ENCODE measurements around the gene FAM111A.

The FAM111A gene

DNA sequence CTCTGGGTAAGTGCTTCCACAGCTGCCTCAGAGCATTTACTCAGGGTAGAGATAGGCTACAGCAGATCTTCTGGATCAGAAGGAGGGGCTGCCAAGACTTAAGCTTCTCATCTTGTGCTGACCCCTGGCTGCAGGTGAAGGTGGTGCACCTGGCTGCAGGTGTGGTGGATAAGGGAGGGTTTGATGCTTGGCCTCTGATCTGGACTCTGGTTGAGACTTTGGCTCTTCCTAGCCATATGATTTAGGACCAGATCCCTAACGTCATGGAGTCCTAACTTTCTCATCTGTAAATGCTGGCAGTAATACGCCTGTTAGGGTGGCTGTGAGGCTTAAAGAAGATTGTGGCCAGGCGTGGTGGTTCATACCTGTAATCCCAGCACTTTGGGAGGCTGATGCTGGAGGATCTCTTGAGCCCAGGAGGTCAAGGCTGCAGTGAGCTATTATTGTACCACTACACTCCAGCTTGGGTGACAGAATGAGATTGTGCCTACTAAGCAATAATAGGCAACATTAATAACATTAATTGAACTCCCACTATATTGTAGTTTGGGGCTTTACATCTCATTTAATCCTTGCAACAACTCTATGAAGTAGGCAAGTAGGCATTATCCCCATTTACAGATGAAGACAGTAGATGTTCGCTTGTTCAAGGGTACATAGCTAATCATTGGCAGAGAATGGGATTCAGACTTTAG is 39.9 kb downstream of the FAM111A start:
- no peak overlapping the region for H3K27ac Mint-ChIP-seq
- H3K4me3 Mint-ChIP-seq: no peak overlapping the region
- H3K27me3 Mint-ChIP-seq: no peaks in the 10 kb centered on the region
- ATAC-seq: peak; percentile 44
- no peaks in the 10 kb centered on the region for H3K4me1 Mint-ChIP-seq
- peaks cover 8 to 9% of the 10 kb centered on the region in 2 donors for H3K9me3 Mint-ChIP-seq
- no peak for DNase-seq

DNA sequence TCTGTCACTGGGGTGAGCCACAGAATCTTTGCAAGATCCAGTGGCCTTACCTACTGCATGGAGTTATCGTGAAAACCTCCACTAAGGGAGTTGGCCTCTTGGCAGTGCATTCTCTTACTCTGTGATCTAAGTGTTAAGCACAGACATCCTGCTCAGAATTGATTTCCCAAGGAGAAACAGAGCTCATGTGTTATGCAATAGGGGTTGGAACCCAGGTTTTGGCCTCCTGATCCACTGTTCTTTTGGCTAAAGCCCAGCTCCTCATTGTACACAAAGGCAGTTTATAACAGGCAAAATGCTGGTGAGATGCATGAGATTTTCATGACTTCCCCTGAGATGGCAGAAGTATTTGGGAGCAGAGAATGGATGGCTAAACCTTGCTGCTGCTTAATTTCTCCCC is 41.1 kb downstream of the FAM111A start:
- no peak overlapping the region for H3K27ac Mint-ChIP-seq
- peaks cover 8 to 9% of the 10 kb centered on the region in 2 donors for H3K9me3 Mint-ChIP-seq
- H3K4me1 Mint-ChIP-seq: no peaks in the 10 kb centered on the region
- H3K4me3 Mint-ChIP-seq: no peak overlapping the region
- no peaks in the 10 kb centered on the region for H3K27me3 Mint-ChIP-seq
- ATAC-seq: no peak
- no peak for DNase-seq

DNA sequence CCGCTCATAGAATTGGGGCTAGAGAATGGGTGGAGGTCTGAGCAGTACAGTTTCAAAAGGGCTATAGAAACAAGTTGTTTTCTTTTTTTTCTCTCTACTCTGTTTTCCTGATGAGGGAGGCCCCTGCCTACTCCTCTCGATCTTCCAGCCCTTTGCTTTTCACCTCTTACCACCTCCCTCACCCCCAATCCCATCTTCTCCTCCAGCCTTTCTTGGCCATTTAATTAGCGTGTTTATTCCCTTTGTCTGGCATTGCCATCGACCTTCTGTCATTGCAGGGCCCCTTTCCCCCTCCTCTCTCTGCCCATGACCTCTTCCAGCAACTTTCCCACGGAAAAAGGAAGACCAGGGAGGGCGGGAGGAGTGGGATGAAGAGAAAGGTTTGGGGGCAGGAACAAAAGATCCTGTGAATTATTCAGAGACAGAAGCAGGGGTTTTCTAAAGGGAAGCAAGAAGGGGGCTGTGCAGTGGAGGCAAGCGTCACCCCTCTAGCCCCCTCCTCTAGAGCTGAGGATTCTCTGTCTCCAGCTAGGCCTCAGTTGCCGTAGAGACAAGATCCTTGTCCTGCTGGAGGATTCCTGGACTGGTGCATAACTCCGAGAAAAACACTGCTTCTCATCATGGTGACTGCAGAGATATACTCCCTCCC is 42.2 kb downstream of the FAM111A start:
- peaks cover under 1 to 2% of the 10 kb centered on the region in 2 donors for H3K9me3 Mint-ChIP-seq
- no peaks in the 10 kb centered on the region for H3K4me1 Mint-ChIP-seq
- peak overlapping the region in 1 of 2 donors; percentile 60 for H3K27ac Mint-ChIP-seq
- DNase-seq (no peak), ATAC-seq (no peak)
- H3K4me3 Mint-ChIP-seq: no peak overlapping the region
- no peaks in the 10 kb centered on the region for H3K27me3 Mint-ChIP-seq

DNA sequence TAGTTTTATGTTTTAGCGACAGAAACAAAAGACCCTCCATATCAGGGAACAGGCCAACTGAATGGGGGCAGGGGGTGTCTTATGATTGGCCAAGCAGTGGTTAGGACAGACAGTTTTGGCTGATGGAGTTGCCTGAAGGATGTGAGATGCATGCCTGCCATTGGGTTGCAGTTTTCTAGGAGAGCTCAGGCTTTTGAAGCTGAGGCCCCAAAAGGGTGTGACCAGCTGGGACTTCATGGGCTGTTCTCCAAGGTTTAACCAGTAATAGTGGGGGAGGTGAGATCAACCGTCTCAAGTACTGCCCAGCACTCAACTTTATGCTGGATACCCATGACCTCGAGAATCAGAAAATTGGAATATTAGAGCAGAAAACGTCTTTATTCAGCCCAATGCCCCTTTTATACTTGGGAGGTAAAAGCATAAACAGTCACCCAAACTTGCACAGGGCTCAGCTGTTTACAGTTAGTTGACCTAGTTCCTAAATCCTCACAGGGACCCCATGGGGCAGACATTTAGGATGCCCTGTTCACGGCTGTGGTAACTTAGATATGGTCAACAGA is 42.8 kb downstream of the FAM111A start:
- Mint-ChIP-seq H3K4me3 (no peak overlapping the region), H3K4me1 (no peaks in the 10 kb centered on the region), H3K27ac (no peak overlapping the region), H3K27me3 (no peaks in the 10 kb centered on the region), H3K9me3 (no peaks in the 10 kb centered on the region)
- no peak for DNase-seq
- no peak for ATAC-seq

DNA sequence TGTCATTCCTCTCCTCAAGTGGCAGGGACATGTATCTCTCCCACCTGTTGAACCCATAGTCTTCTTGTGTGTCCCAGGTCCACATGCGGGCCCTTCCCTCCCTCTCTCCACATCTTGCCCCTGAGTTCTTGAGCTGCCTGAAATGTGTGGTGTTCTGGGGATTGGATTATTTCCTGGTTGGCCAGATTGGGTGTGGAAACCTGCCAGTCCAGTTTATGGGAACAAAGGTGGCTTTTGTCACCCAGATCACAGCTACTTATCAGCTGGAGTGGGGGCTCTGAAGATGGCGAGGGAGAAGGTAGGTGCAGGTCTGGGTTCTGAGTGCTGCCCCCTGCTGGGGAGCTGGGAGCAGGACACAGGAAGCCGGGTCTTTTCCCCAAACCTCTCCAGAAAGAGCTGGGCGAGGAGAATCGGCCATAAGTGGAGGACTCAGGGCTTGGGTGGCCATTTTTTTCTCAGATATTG is 43.5 kb downstream of the FAM111A start:
- Mint-ChIP-seq H3K27ac (no peak overlapping the region), H3K4me3 (no peak overlapping the region), H3K4me1 (peaks cover 6% of the 10 kb centered on the region), H3K9me3 (no peaks in the 10 kb centered on the region), H3K27me3 (no peaks in the 10 kb centered on the region)
- ATAC-seq: peak; percentile 72
- peak; percentile 46 to 52 for DNase-seq

DNA sequence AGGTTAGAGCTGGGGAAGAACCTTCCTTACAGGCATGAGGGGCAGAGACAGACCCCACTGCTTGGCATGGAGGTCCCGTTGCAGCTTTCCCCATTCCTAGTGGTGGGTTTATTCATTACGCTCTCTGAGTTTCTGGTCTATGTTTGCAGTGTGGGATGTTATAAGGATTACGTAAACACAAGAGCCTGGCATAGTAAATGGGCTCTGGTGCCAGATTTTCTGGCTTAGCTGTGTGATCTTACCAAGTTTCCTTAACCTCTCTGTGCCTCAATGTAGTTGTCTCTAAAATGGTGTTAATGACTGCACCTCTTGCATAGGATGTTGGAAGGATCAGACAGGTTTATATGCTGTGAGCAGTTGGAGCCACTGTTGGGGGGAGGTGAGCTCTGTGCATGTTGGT is 44.4 kb downstream of the FAM111A start:
- ATAC-seq (no peak), DNase-seq (no peak)
- peaks cover 7% of the 10 kb centered on the region for H3K4me1 Mint-ChIP-seq
- H3K27me3 Mint-ChIP-seq: no peaks in the 10 kb centered on the region
- H3K9me3 Mint-ChIP-seq: no peaks in the 10 kb centered on the region
- no peak overlapping the region for H3K4me3 Mint-ChIP-seq
- no peak overlapping the region for H3K27ac Mint-ChIP-seq

DNA sequence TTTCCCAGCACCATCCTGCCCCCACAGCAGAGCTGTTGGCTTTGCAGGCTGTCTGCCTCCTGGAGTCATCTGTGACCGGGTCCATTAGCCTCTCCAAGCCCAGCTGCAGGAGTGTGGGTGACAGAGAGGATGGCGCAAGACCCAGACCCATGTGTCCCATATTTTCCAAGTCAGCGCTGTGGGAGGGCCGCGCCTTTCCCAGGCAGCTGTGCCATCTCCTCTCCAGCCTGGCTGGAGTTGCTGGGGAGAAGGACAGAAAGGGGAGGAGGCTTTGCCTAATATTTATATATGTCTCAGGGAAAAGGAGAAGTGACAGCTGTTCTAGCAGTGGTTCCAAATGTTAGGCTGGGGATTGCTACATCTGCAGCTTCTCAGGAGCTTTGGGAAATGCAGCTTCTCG is 44.9 kb downstream of the FAM111A start:
- H3K9me3 Mint-ChIP-seq: no peaks in the 10 kb centered on the region
- ATAC-seq: no peak
- H3K4me3 Mint-ChIP-seq: no peak overlapping the region
- H3K27ac Mint-ChIP-seq: no peak overlapping the region
- no peak for DNase-seq
- H3K27me3 Mint-ChIP-seq: no peaks in the 10 kb centered on the region
- peaks cover 7% of the 10 kb centered on the region for H3K4me1 Mint-ChIP-seq

DNA sequence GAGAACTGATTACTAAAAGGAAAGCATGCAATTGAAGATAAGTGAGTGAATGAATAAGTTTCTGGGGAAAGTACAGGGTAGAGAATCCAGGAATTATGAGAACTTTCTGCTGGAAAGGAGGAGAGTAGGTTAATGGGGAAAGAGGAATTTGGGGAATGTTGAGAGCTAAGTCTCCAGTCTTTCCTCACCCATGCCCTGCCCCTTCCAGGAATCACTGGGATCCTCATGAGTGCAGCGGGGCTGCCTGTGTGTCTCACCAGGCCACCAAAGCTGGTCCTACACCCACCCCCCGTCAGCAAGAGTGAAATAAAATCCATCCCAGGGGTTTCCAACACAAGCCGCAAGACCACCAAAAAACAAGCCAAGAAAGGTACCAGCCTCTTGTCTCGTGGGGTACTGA is 46.3 kb downstream of the FAM111A start:
- Mint-ChIP-seq H3K27ac (no peak overlapping the region), H3K4me1 (peaks cover 7% of the 10 kb centered on the region), H3K4me3 (no peak overlapping the region), H3K9me3 (no peaks in the 10 kb centered on the region), H3K27me3 (no peaks in the 10 kb centered on the region)
- DNase-seq (no peak), ATAC-seq (no peak)

DNA sequence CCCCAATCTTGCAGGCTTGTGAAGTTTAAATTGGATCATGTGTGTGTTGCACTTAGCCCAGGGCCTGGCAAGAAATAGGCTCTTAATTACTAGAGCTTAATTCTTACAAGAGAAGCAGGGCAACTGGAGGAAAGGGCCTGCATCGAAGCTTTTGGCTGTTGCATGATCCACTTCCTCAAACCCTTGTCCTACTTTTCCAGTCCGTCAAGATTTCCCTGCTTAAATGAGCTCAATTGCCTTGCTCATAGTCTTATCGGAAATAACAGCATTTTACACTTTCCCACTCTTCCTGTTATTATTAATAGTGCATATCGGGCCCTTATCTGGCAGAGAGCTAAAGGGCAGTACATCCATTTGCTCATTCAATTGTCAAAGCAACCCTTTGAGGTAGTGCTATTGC is 47.3 kb downstream of the FAM111A start:
- H3K27ac Mint-ChIP-seq: no peak overlapping the region
- ATAC-seq (no peak), DNase-seq (no peak)
- H3K27me3 Mint-ChIP-seq: no peaks in the 10 kb centered on the region
- no peak overlapping the region for H3K4me3 Mint-ChIP-seq
- H3K4me1 Mint-ChIP-seq: peaks cover 7% of the 10 kb centered on the region
- no peaks in the 10 kb centered on the region for H3K9me3 Mint-ChIP-seq

DNA sequence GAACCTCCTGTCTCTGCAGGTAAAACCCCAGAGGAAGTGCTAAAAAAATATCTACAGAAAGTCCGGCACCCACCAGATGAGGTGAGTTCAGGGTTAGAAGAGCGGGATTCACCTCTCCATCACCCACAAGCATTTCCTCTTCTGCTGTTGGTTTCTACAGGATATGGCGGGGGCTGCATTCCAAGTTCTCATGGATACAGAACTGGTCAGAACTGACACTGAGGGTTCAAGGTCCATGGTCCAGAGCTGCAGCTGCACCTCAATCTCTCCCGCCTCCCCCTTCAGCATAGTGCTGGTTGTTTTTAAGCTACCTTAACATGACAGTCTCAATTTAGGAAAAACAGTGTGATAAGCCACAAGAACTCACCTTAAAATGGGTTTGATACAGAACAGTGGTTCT is 48.4 kb downstream of the FAM111A start:
- H3K4me3 Mint-ChIP-seq: no peak overlapping the region
- H3K27me3 Mint-ChIP-seq: no peaks in the 10 kb centered on the region
- peaks cover 7% of the 10 kb centered on the region for H3K4me1 Mint-ChIP-seq
- H3K9me3 Mint-ChIP-seq: no peaks in the 10 kb centered on the region
- no peak for ATAC-seq
- H3K27ac Mint-ChIP-seq: no peak overlapping the region
- no peak for DNase-seq

DNA sequence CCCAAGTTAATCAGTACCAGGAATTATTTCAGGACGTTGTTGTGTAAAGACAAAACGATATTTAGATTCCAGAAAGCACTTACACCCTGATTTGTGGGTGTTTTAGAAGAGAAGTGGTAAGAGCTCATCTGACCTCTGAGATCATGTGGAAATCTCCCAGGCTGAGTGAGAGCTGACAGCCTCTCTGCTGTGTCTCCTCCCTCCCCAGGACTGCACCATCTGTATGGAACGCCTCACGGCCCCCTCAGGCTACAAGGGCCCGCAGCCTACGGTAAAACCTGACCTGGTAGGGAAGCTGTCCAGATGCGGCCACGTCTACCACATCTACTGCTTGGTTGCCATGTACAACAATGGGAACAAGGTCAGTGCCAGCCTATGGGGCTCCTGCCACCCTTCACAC is 49.2 kb downstream of the FAM111A start:
- Mint-ChIP-seq H3K9me3 (peaks cover 0 to 2% of the 10 kb centered on the region in 2 donors), H3K27ac (no peak overlapping the region), H3K4me1 (peaks cover 7% of the 10 kb centered on the region), H3K27me3 (peaks cover 2% of the 10 kb centered on the region), H3K4me3 (no peak overlapping the region)
- no peak for DNase-seq
- no peak for ATAC-seq

DNA sequence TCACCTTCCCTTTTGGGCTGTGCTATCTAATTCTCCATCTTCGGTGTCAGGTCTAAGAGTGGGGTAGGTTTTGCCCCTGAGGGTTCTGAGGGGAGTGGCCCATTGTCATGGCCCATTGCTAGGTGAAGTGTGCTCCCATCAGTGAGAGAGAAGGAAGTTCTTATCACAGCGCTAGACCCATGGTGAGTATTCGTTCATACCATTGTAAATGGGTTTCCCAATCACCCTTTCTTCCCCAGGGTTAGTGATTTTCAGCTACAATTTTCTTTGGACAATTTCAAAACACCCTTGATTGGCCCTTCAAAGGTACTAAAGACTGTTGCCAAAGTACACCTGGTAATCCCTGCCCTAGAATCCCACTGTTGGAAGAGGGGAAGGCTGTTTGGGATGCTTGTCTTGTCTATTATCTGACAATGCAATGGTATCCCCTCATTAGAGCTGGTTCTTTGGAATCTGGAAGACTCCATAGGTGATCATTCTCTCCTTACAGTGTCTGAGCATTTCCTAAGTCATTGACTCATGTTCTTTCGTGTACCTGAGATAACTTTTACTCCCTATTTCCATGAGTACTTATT is 49.9 kb downstream of the FAM111A start:
- no peak for ATAC-seq

DNA sequence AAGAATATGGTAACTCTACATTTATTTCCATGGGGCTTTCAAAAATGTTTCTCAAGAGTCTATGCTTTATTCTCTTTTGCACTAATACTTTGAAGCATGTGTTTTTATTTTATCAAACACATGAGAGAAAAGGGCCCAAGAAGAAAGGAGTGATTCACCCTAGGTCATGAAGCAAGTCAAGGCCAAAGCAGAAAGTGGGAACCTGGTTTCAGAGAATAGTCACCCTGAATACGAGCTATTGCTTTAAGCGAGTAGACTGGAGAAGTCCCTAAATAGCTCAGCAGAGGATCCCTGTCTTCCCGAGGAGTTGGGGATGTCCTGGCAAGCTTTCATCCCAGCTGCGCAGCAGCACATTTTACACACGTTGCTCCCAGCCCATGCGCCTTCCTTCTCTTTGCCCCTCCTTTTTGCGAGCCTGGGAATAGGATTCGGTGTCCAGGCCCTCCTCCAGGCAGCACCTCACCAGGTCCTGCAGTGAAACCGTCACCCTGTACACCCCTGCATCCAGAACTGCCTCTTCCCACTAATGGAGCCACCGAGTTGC is 51.0 kb downstream of the FAM111A start:
- Mint-ChIP-seq H3K9me3 (peaks cover 7 to 13% of the 10 kb centered on the region in 2 donors), H3K4me1 (peaks cover 11% of the 10 kb centered on the region), H3K27me3 (peaks cover 16% of the 10 kb centered on the region), H3K4me3 (no peak overlapping the region), H3K27ac (no peak overlapping the region)
- no peak for ATAC-seq
- no peak for DNase-seq

More for the DNA sequence above, 49.9 kb downstream of the FAM111A start:
- peaks cover 7% of the 10 kb centered on the region for H3K4me1 Mint-ChIP-seq
- H3K9me3 Mint-ChIP-seq: peaks cover 6 to 8% of the 10 kb centered on the region in 2 donors
- H3K27ac Mint-ChIP-seq: no peak overlapping the region
- H3K4me3 Mint-ChIP-seq: no peak overlapping the region
- H3K27me3 Mint-ChIP-seq: peaks cover 8% of the 10 kb centered on the region
- DNase-seq: no peak

DNA sequence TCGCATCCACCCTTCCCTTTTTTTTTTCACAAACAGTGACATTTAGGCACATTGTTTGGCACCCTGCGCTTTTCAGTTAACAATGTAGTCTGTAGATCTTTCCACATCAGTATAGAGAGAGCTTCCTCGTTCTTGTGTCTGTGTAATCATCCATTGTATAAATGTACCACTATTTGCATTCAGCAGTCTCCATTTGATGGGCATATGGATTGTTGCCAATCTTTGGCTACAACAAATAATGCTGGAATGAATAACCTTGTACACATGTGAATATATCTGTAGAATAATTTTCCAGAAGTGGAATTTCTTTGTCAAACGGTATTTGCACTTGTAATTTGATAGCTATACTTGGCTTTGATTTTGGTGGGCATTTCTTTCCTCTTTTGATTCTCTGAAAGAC is 52.9 kb downstream of the FAM111A start:
- Mint-ChIP-seq H3K4me1 (peaks cover 24% of the 10 kb centered on the region), H3K9me3 (peaks cover 7 to 13% of the 10 kb centered on the region in 2 donors), H3K27me3 (peaks cover 16% of the 10 kb centered on the region), H3K4me3 (no peak overlapping the region), H3K27ac (no peak overlapping the region)
- ATAC-seq (no peak), DNase-seq (no peak)

DNA sequence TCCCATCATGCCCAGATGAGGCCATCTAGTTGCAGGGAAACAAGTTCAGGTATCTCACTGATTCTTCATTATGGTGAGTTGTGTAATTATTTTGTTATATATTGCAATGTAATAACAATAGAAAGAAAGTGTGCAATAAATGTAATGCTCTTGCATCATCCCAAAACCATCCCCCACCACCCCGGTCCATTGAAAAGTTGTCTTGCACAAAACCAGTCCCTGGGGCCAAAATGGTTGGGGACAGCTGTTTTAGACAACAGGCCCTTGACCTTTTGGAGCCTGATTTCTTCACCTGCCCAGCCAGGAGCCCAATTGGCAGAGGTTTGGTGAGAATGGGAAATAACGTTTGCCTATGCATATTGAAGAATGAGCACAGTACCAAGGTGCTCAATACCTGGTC is 54.1 kb downstream of the FAM111A start:
- Mint-ChIP-seq H3K4me1 (peaks cover 27% of the 10 kb centered on the region), H3K27ac (no peak overlapping the region), H3K4me3 (no peak overlapping the region), H3K9me3 (peaks cover 7 to 13% of the 10 kb centered on the region in 2 donors), H3K27me3 (peaks cover 16% of the 10 kb centered on the region)
- ATAC-seq (no peak), DNase-seq (no peak)

DNA sequence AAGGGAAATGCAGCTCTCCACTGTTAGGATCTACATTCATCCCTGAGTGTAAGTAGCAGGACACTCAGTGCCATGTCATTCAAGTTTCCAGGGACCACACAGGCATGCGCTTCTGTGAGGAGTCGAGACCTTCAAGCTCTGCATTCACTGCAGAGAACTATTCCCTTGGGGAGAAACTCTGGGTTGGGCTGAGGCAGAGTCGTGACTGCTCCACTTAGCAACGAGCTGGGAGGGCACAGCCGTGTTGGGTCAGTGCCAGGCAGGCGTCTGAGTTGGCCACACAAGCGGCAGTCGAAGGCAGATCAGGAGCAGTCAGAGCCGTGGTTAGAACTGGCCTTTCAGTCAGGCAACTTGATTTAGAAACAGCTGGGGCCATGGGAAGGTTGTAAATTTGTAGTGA is 55.3 kb downstream of the FAM111A start:
- DNase-seq: no peak
- peaks cover 7 to 13% of the 10 kb centered on the region in 2 donors for H3K9me3 Mint-ChIP-seq
- ATAC-seq: no peak
- H3K27me3 Mint-ChIP-seq: peaks cover 16% of the 10 kb centered on the region
- H3K4me1 Mint-ChIP-seq: peaks cover 27% of the 10 kb centered on the region
- H3K4me3 Mint-ChIP-seq: no peak overlapping the region
- H3K27ac Mint-ChIP-seq: no peak overlapping the region

All from stimulated activated naive CD8-positive, alpha-beta T cell treated with anti-CD3 and anti-CD28 coated beads, Interleukin-15, amount 100 ng/mL, for 72 hours (primary cell).